K562 (cell line): Measurements from ENCODE around the gene ANKS3. TPM values are rescaled to one million over a fixed set of nuclear protein-coding genes. Genes with fewer than 3 reads are reported as not detected.
A peak's percentile ranks its signal among the peaks of the same experiment; 100 is the strongest.

Source experiments
- AFF1 ChIP-seq, 2 experiments: fragments of 450-650 bp; IDR thresholded peaks; 2 replicates each; pipeline ENCODE4 v1.6.1; 2018; ENCODE audit warnings: mild to moderate bottlenecking in 2 of 2, low read depth in 1 of 2; ENCODE audit not compliant: partially characterized antibody in 2 of 2
- ATF6 ChIP-seq: sonication (generic); formaldehyde crosslinking; IDR thresholded peaks from 2 replicates; pipeline ENCODE4 v1.4.0; 2020; ENCODE audit warnings: mild to moderate bottlenecking, missing genetic modification reagents
- EGR1 ChIP-seq: fragments of 450-650 bp; conservative IDR thresholded peaks from 2 replicates; pipeline ENCODE4 v1.6.1; 2017; ENCODE audit warnings: mild to moderate bottlenecking
- EP400 ChIP-seq: fragments of 450-650 bp; IDR thresholded peaks from 2 replicates; pipeline ENCODE4 v1.6.1; 2017; ENCODE audit warnings: antibody characterized with exemption, mild to moderate bottlenecking, moderate library complexity
- FOS ChIP-seq: IDR thresholded peaks from 3 replicates; pipeline ENCODE4 v1.6.1; 2011; ENCODE audit not compliant: insufficient read length; ENCODE audit errors: extremely low read depth
- FOXP4 ChIP-seq: sonication (generic); formaldehyde crosslinking; IDR thresholded peaks from 2 replicates; pipeline ENCODE4 v1.8.0; 2022; ENCODE audit warnings: mild to moderate bottlenecking, missing genetic modification reagents, borderline replicate concordance
- HDAC8 ChIP-seq: fragments of 450-650 bp; IDR thresholded peaks from 2 replicates; pipeline ENCODE4 v1.6.1; 2016; ENCODE audit warnings: mild to moderate bottlenecking, missing genetic modification characterization, moderate library complexity, missing compliant biosample characterization
- HMGN3 ChIP-seq: IDR thresholded peaks from 2 replicates; pipeline ENCODE4 v1.6.1; 2011; ENCODE audit warnings: borderline replicate concordance, low read depth, mild to moderate bottlenecking, mixed read lengths, low read length; ENCODE audit not compliant: insufficient read length; ENCODE audit errors: extremely low read depth
- LARP7 ChIP-seq: fragments of 450-650 bp; IDR thresholded peaks from 2 replicates; pipeline ENCODE4 v1.6.1; 2016
- MED1 ChIP-seq: sonication (generic); formaldehyde crosslinking; IDR thresholded peaks from 2 replicates; pipeline ENCODE4 v1.8.1; 2023; ENCODE audit warnings: missing genetic modification reagents, borderline replicate concordance
- NRF1 ChIP-seq, 2 experiments: fragments of 450-650 bp; IDR thresholded peaks in 1 of 2; conservative IDR thresholded peaks in 1 of 2; 2 replicates each; pipeline ENCODE4 v1.6.1; 2014; ENCODE audit warnings: mild to moderate bottlenecking in 2 of 2
- PHF20 ChIP-seq: fragments of 450-650 bp; IDR thresholded peaks from 2 replicates; pipeline ENCODE4 v1.6.1; 2018; ENCODE audit not compliant: partially characterized antibody
- PHF8 ChIP-seq: fragments of 200-600 bp; sonication (generic); IDR thresholded peaks from 2 replicates; pipeline ENCODE4 v1.6.1; 2012; ENCODE audit warnings: mixed run types, mild to moderate bottlenecking, inconsistent platforms, low read length, moderate library complexity, borderline replicate concordance
- SIRT6 ChIP-seq: IDR thresholded peaks from one replicate; pipeline ENCODE4 v1.6.1; 2012; ENCODE audit warnings: low read depth, mild to moderate bottlenecking, control low read depth, inconsistent platforms, low read length, moderate library complexity
- SREBF1 ChIP-seq: fragments of 150-350 bp; IDR thresholded peaks from 2 replicates; pipeline ENCODE4 v1.6.1; 2014; ENCODE audit warnings: antibody characterized with exemption, low read depth, low read length, borderline replicate concordance
- ZFX ChIP-seq: sonication (generic); formaldehyde crosslinking; IDR thresholded peaks from 2 replicates; pipeline ENCODE4 v1.8.0; 2022; ENCODE audit warnings: mild to moderate bottlenecking, missing genetic modification reagents, moderate library complexity
- ZNF445 ChIP-seq: fragments of 250-450 bp; sonication (Bioruptor Pico); IDR thresholded peaks from 2 replicates; pipeline ENCODE4 v1.4.0; 2020; ENCODE audit warnings: low read depth, mild to moderate bottlenecking, moderate library complexity
- ZNF584 ChIP-seq: fragments of 200-800 bp; sonication (Bioruptor generic); IDR thresholded peaks from 2 replicates; pipeline ENCODE4 v1.6.1; 2016; ENCODE audit warnings: low read depth, mild to moderate bottlenecking, missing genetic modification characterization, missing compliant biosample characterization
- polyA plus RNA-seq, 8 experiments: library from polyadenylated mRNA; depleted of rRNA in 4 of 8; stranded (reverse) in 5 of 8; unstranded in 3 of 8; fragments of >200 nt; fragmentation: Nextera tagmentation in 2 of 8; fragmentation: Illumina TruSeq in 1 of 8; extraction: Ambion mirVana in 2 of 8; extraction: Trizol in 1 of 8; gene quantifications; 2 replicates each; pipeline versions ENCODE4 v1.2.1 to v1.2.3, GENCODE V29; 2011 to 2014; ENCODE audit warnings: inconsistent platforms in 1 of 8, missing spikeins in 1 of 8
- total RNA-seq, 7 experiments: library from RNA; depleted of rRNA in 6 of 7; stranded (reverse); fragments of >200 nt in 6 of 7; fragmentation: Illumina TruSeq in 2 of 7; extraction: Trizol in 2 of 7; gene quantifications; 2 replicates each; pipeline versions ENCODE4 v1.2.1 to v1.2.3, GENCODE V29; 2011 to 2021; ENCODE audit warnings: low replicate concordance in 1 of 7

Gene ANKS3
- total and polyA plus RNA-seq, 9 of the 15 experiments (the other 6 are each of a cell fraction or from before 2014, with no cell fraction given): 0.43 to 25.7 (median 14.8) TPM

- TF ChIP-seq NRF1 (conservative IDR thresholded peaks at IDR 0.05 in 1 of 2, IDR thresholded peaks at IDR 0.05 in 1 of 2): peak; percentile 67 to 73
- no peak for TF ChIP-seq ZNF584 (CRISPR knock-in tag)
- TF ChIP-seq FOXP4 (CRISPR knock-in tag): 0 out of 2 replicates have a peak, but pooled peaks have one; percentile 14
- 0 out of 2 replicates have a peak, but pooled peaks have one; percentile 45 for TF ChIP-seq SREBF1
- TF ChIP-seq HDAC8: 0 out of 2 replicates have a peak, but pooled peaks have one; percentile 33
- no peak for TF ChIP-seq LARP7
- peak; percentile 82; the same call in 1 of the 2 replicates for TF ChIP-seq EP400
- peak; percentile 81 for TF ChIP-seq FOS
- peak; percentile 42; the same call in 1 of the 2 replicates for TF ChIP-seq EGR1
- no peak for TF ChIP-seq SIRT6
- TF ChIP-seq HMGN3: peak; percentile 68
- peak in 1 of 2 experiments; percentile 13 for TF ChIP-seq AFF1 (IDR thresholded peaks at IDR 0.05; ENCODE audit: low read depth in 1 of 2, partially characterized antibody in 2 of 2)
- peak; percentile 80 for TF ChIP-seq ZFX (CRISPR knock-in tag)
- no peak for TF ChIP-seq ZNF445 (CRISPR knock-in tag)
- TF ChIP-seq PHF8: peak; percentile 84; the same call in 1 of the 2 replicates
- 0 out of 2 replicates have a peak, but pooled peaks have one; percentile 48 for TF ChIP-seq ATF6 (CRISPR knock-in tag)
- TF ChIP-seq PHF20: peak; percentile 63
- no peak for TF ChIP-seq MED1 (CRISPR knock-in tag)
These were observed at the start of gene ANKS3, which contains the start of gene DNAAF8 (continued) for GRCh38 chr16:4734063-4734729.
